Lower lobe of right lung (tissue), 2 donors: ENCODE measurements around the gene SUMF2. TPM values are rescaled to one million over a fixed set of nuclear protein-coding genes. Genes with fewer than 3 reads are reported as not detected.
"Not testable (repeated sequence)": the region's sequence is repeated elsewhere in the genome, so short reads cannot be mapped to it uniquely, and the experiment has no call there.

Experiments
- ATAC-seq, 2 donors: fragments of 200-7000 bp; cut with Tn5 transposase; one replicate each; pipeline ENCODE4 v1.9.1; 2020 to 2022; ENCODE audit warnings: mild to moderate bottlenecking in 2 of 2, moderate library complexity in 2 of 2
- DNase-seq: peaks from one replicate; pipeline ENCODE4 v3.0.0-alpha.2; 2020
- H3K27ac ChIP-seq: fragments of 200-600 bp; one replicate; pipeline ENCODE4 v1.8.0; 2022
- H3K27me3 ChIP-seq: fragments of 200-600 bp; one replicate; pipeline ENCODE4 v1.8.0; 2022; ENCODE audit warnings: low read depth
- H3K36me3 ChIP-seq: fragments of 200-600 bp; one replicate; pipeline ENCODE4 v1.8.0; 2022; ENCODE audit warnings: mild to moderate bottlenecking
- H3K4me1 ChIP-seq: fragments of 200-600 bp; one replicate; pipeline ENCODE4 v1.8.0; 2022
- H3K4me3 ChIP-seq: fragments of 200-600 bp; one replicate; pipeline ENCODE4 v1.8.0; 2022; ENCODE audit warnings: mild to moderate bottlenecking
- H3K9me3 ChIP-seq: fragments of 200-600 bp; one replicate; pipeline ENCODE4 v1.8.0; 2022
- intact Hi-C: fragments of 100-400 bp; cut with DNase I; formaldehyde crosslinking; loops from one replicate; pipeline ENCODE4 v1.11.0; 2022
- long read RNA-seq: library from polyadenylated mRNA; unstranded; transcript quantifications from one replicate; pipeline ENCODE4 v2.0.0, GENCODE V29; 2021
- total RNA-seq: library from RNA; stranded (reverse); fragmentation: NEBNext Ultra II Directional; extraction: Animal tissue kit (Norgen Biotek cat#: 25700); gene quantifications from one replicate; pipeline ENCODE4 v1.2.1, GENCODE V29; 2021
- TF ChIP-seq, protein P1 (sequence below): fragments of 200-600 bp; IDR thresholded peaks from one replicate; pipeline ENCODE4 v1.8.0; 2022; ENCODE audit warnings: antibody characterized with exemption, mild to moderate bottlenecking
- donor health status: DM: no; HTN: yes; CAD: no; lungs with severe emphysema.

SUMF2 gene
- 148 TPM for total RNA-seq
- long read RNA-seq, transcript SUMF2-205 (10 exons, 1,171 nt): minor isoform, 11 of 324 reads
- long read RNA-seq, transcript SUMF2-208 (9 exons, 2,052 nt): major isoform, 245 of 324 reads
- long read RNA-seq, transcript SUMF2-204 (8 exons, 1,683 nt): minor isoform, 16 of 324 reads
- long read RNA-seq, partial matches to known transcripts: 11 of 324 reads
- long read RNA-seq, other reads (novel, unspliced or antisense): 27 of 324 reads

DNA sequence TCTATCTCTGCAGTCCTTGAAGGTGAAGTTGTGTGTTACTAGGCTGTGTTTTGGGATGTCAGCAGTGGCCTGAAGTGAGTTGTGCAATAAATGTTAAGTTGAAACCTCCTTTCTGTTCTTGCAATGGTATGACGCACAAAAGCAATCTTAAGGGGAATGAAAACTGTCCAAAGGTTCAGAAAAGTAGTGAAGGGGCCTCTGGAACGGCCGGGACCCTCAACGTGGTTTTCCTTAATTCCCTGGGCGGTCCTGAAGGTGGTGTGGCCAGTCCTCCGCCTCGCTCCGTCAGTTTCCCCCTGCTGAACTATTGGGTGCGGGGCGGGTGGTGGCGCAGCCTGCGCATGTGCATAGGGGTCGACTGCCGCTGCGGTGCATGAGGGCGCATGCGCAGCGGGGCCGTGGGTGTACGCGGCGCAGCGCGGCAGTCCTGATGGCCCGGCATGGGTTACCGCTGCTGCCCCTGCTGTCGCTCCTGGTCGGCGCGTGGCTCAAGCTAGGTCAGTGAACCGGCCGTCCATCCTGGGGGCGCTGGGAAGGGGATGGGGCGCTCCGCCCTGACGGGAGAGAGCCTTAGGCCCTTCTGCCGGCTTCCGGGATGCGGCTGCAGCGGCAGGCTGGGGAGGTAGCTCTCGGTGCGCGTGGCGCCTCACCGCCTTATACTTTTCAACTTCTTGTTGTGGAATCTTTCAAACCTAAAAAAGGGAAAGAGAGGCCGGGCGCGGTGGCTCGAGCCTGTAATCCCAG is at the start of gene SUMF2:
Gene SUMF2, plus strand, starts transcription at position 405 of the 744 bp plus-strand sequence. Its CDS starts 26 bp downstream, at position 431.
- Histone ChIP-seq H3K4me1 (peaks cover 17% of the 10 kb centered on the region), H3K4me3 (peak within 1 kb of the TSS; percentile 67), H3K36me3 (peaks cover 55% of the 10 kb centered on the region), H3K27me3 (no peaks in the 10 kb centered on the region), H3K9me3 (no peaks in the 10 kb centered on the region), H3K27ac (peak within 1 kb of the TSS; percentile 86)
- peak; percentile 99 for ATAC-seq
- DNase-seq: peak; percentile 94
- intact Hi-C loops: no loop called here
- TF ChIP-seq, protein P1, sequence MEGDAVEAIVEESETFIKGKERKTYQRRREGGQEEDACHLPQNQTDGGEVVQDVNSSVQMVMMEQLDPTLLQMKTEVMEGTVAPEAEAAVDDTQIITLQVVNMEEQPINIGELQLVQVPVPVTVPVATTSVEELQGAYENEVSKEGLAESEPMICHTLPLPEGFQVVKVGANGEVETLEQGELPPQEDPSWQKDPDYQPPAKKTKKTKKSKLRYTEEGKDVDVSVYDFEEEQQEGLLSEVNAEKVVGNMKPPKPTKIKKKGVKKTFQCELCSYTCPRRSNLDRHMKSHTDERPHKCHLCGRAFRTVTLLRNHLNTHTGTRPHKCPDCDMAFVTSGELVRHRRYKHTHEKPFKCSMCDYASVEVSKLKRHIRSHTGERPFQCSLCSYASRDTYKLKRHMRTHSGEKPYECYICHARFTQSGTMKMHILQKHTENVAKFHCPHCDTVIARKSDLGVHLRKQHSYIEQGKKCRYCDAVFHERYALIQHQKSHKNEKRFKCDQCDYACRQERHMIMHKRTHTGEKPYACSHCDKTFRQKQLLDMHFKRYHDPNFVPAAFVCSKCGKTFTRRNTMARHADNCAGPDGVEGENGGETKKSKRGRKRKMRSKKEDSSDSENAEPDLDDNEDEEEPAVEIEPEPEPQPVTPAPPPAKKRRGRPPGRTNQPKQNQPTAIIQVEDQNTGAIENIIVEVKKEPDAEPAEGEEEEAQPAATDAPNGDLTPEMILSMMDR: peak; percentile 40

DNA sequence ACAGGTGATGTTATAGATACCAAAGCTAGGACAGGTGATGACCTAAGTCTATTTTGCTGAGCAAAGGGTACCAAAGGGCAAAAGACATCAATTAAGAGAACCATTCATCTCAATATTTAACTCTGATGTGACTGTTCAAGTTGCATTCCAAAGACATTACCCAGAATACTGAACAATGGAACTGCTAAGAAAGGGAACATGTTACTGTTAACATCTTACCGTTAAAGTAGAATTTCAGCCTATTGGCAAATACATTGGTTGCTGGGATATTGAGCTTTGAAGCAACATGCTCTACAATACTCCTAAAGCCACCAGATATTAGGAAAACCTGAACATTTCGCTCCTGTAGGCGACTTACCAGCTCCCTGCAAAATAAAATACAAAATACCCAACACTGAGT is 47.1 kb upstream of the SUMF2 start:
- intact Hi-C loops, H3K27me3 ChIP-seq, H3K4me1 ChIP-seq, H3K27ac ChIP-seq, ATAC-seq, H3K9me3 ChIP-seq, DNase-seq, H3K4me3 ChIP-seq: not testable (repeated sequence)
- H3K36me3 ChIP-seq: peaks cover 25% of the 10 kb centered on the region

DNA sequence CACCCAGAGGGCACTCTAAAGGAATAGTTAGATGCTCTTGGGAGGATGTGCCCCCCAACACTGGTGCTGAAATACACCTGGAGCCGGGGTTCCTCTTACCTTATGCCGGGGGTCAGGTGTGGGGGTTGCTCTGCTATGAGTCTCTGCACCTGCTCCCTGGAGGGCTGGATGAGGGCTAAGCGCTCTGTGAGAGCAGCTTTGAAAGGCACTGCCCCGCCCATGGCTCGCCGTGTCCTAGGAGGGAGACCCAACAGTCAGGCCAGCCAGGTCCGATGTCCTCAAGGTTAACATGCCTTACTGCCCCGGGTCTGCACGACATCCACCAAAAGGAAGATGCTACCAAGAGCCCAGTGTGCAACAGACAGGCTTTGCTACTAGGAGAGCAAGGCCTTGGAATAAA is 44.6 kb upstream of the SUMF2 start:
- ATAC-seq: no peak
- Histone ChIP-seq H3K4me1 (no peaks in the 10 kb centered on the region), H3K27ac (no peak overlapping the region), H3K4me3 (no peak overlapping the region), H3K27me3 (no peaks in the 10 kb centered on the region), H3K9me3 (no peaks in the 10 kb centered on the region), H3K36me3 (peaks cover 21% of the 10 kb centered on the region)
- no peak for DNase-seq
- intact Hi-C loops: no loop called here
- TF ChIP-seq, protein P1: no peak

DNA sequence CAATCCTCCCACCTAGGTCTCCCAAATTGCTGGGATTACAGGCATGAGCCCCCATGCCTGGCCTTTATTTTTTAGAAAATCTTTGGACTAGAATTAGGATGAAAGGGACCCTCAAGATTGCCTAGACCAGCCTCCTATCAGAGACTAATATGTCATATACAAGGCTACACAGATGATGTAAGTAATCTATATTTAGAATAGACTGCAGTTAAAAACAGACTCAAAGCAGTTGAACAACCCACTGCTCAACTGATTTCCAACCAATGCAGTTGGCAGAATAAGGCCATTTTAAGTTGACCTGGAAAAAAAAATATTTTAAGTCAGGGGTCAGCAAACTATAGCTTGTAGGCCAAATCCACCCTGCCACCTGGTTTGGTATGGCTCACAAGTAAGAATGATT is 40.6 kb upstream of the SUMF2 start:
- H3K4me1 ChIP-seq: no peaks in the 10 kb centered on the region
- H3K9me3 ChIP-seq: no peaks in the 10 kb centered on the region
- intact Hi-C loops: no loop called here
- no peak overlapping the region for H3K4me3 ChIP-seq
- no peaks in the 10 kb centered on the region for H3K27me3 ChIP-seq
- TF ChIP-seq, protein P1: no peak
- H3K27ac ChIP-seq: no peak overlapping the region
- H3K36me3 ChIP-seq: peaks cover 21% of the 10 kb centered on the region
- ATAC-seq (no peak), DNase-seq (no peak)

DNA sequence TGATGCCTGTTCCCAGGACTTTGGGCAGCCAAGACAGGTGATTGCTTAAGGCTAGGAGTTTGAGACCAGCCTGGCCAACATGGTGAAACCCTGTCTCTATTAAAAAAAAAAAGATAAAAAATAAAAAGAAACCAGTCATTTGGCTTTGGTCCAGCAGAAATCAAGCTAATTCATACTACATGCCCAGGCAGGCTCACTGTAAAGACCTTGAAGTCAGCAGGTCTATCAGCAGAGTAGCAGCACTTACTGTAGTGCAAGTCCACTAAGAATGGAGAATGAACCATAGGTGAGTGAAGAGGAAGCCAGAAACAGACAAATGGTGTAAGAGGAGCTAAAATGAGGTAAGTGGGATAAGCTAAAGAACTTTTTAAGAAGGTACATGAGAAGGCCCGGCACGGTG is 37.5 kb upstream of the SUMF2 start:
- H3K9me3 ChIP-seq: no peaks in the 10 kb centered on the region
- TF ChIP-seq, protein P1: no peak
- no peaks in the 10 kb centered on the region for H3K27me3 ChIP-seq
- DNase-seq (no peak), ATAC-seq (no peak)
- intact Hi-C loops: no loop called here
- H3K27ac ChIP-seq: no peak overlapping the region
- H3K4me3 ChIP-seq: no peak overlapping the region
- no peaks in the 10 kb centered on the region for H3K4me1 ChIP-seq
- H3K36me3 ChIP-seq: no peaks in the 10 kb centered on the region
